Bronchial epithelial cell (primary cell): ENCODE data around the gene EML4. TPM values are rescaled to one million over a fixed set of nuclear protein-coding genes. Genes with fewer than 3 reads are reported as not detected.

Source experiments
- DNase-seq: peaks from one replicate; pipeline ENCODE4 v3.0.0-alpha.2; 2010; ENCODE audit warnings: low read depth
- FAIRE-seq: peaks from 2 replicates; lab custom pipeline; 2011; peaks lifted over from hg19 to GRCh38; lab: Jason Lieb, UNC
- H3K27me3 ChIP-seq: 2 replicates; pipeline ENCODE4 v1.5.1; 2011; ENCODE audit warnings: low read length; ENCODE audit not compliant: control insufficient read depth, insufficient read depth
- H3K36me3 ChIP-seq: 2 replicates; pipeline ENCODE4 v1.5.1; 2011; ENCODE audit warnings: low read length; ENCODE audit not compliant: control insufficient read depth, insufficient read depth
- H3K4me3 ChIP-seq: 2 replicates; pipeline ENCODE4 v1.5.1; 2011; ENCODE audit warnings: mild to moderate bottlenecking, low read depth, low read length, control low read depth
- CTCF ChIP-seq: IDR thresholded peaks from 2 replicates; pipeline ENCODE4 v1.5.1; 2011; ENCODE audit warnings: mild to moderate bottlenecking, moderate library complexity, low read length, control low read depth, inconsistent platforms; ENCODE audit not compliant: insufficient read depth, severe bottlenecking
- total RNA-seq: library from RNA; depleted of rRNA; stranded (reverse); fragments of >200 nt; gene quantifications from 2 replicates; pipeline ENCODE4 v1.2.1, GENCODE V29; 2014

The EML4 gene
- total RNA-seq, 1 donor from 2014 or later: 26.3 TPM

- no peak for TF ChIP-seq CTCF
- FAIRE-seq (no peak), DNase-seq (no peak)
- no peaks in the 10 kb centered on the region for H3K27me3 ChIP-seq
- H3K36me3 ChIP-seq: no peaks in the 10 kb centered on the region
- no peak overlapping the region for H3K4me3 ChIP-seq
These were observed 195.5 kb downstream of the EML4 start for GRCh38 chr2:42364658-42365057.

GRCh38 chr2:42366411-42366810, 197.3 kb downstream of the EML4 start:
- no peak for DNase-seq
- TF ChIP-seq CTCF: no peak
- Histone ChIP-seq H3K36me3 (no peaks in the 10 kb centered on the region), H3K4me3 (no peak overlapping the region), H3K27me3 (no peaks in the 10 kb centered on the region)
- FAIRE-seq: no peak

GRCh38 chr2:42367835-42368234, 198.7 kb downstream of the EML4 start:
- FAIRE-seq: no peak
- Histone ChIP-seq H3K4me3 (no peak overlapping the region), H3K36me3 (no peaks in the 10 kb centered on the region), H3K27me3 (no peaks in the 10 kb centered on the region)
- DNase-seq: peak; percentile 68
- TF ChIP-seq CTCF: no peak

GRCh38 chr2:42368817-42369531, 199.8 kb downstream of the EML4 start:
- Histone ChIP-seq H3K36me3 (no peaks in the 10 kb centered on the region), H3K4me3 (no peak overlapping the region), H3K27me3 (no peaks in the 10 kb centered on the region)
- FAIRE-seq: no peak
- DNase-seq: peak; percentile 26
- TF ChIP-seq CTCF: no peak

- no peak for TF ChIP-seq CTCF
- Histone ChIP-seq H3K4me3 (no peak overlapping the region), H3K27me3 (no peaks in the 10 kb centered on the region), H3K36me3 (no peaks in the 10 kb centered on the region)
- no peak for DNase-seq
- FAIRE-seq: no peak
These were observed 200.5 kb downstream of the EML4 start for GRCh38 chr2:42369532-42370229.
